Trophoblast cell (in vitro differentiated cells and primary cell): ENCODE measurements around the gene CCR6.

Experiments
- DNase-seq, 2 donors: peaks; one replicate each; pipeline ENCODE4 v3.0.0-alpha.2; 2016
- H2AFZ ChIP-seq: 2 replicates; pipeline ENCODE4 v1.6.1; 2013; ENCODE audit warnings: low read length, moderate library complexity, mild to moderate bottlenecking; ENCODE audit not compliant: insufficient read depth, poor library complexity
- H2AK5ac ChIP-seq: 2 replicates; pipeline ENCODE4 v1.6.1; 2013; ENCODE audit warnings: mild to moderate bottlenecking, low read length
- H2BK120ac ChIP-seq: 2 replicates; pipeline ENCODE4 v1.6.1; 2013; ENCODE audit warnings: low read length, mild to moderate bottlenecking, moderate library complexity; ENCODE audit not compliant: insufficient read depth, poor library complexity
- H2BK12ac ChIP-seq: 2 replicates; pipeline ENCODE4 v1.6.1; 2013; ENCODE audit warnings: mild to moderate bottlenecking, low read length, moderate library complexity
- H2BK5ac ChIP-seq: 2 replicates; pipeline ENCODE4 v1.6.1; 2013; ENCODE audit warnings: low read length, low read depth, moderate library complexity, mild to moderate bottlenecking; ENCODE audit not compliant: poor library complexity
- H3K14ac ChIP-seq: 2 replicates; pipeline ENCODE4 v1.6.1; 2013; ENCODE audit warnings: mild to moderate bottlenecking, low read length
- H3K18ac ChIP-seq: 2 replicates; pipeline ENCODE4 v1.6.1; 2013; ENCODE audit warnings: mild to moderate bottlenecking, low read length
- H3K23ac ChIP-seq: 2 replicates; pipeline ENCODE4 v1.6.1; 2013; ENCODE audit warnings: low read length
- H3K27ac ChIP-seq: 2 replicates; pipeline ENCODE4 v1.5.1; 2013; ENCODE audit warnings: low read depth, mild to moderate bottlenecking, inconsistent platforms, low read length, moderate library complexity
- H3K27me3 ChIP-seq: 2 replicates; pipeline ENCODE4 v1.6.1; 2013; ENCODE audit warnings: inconsistent platforms, mild to moderate bottlenecking, low read length, moderate library complexity; ENCODE audit not compliant: insufficient read depth
- H3K36me3 ChIP-seq, 2 experiments: 1 replicate in 1 of 2; 2 replicates in 1 of 2; pipeline ENCODE4 v1.6.1; 2013; ENCODE audit warnings: low read length in 2 of 2, mild to moderate bottlenecking in 2 of 2, moderate library complexity in 1 of 2; ENCODE audit not compliant: insufficient read depth in 2 of 2, control insufficient read depth in 1 of 2
- H3K4ac ChIP-seq: 2 replicates; pipeline ENCODE4 v1.6.1; 2013; ENCODE audit warnings: low read depth, mild to moderate bottlenecking, low read length, moderate library complexity
- H3K4me1 ChIP-seq, 2 experiments: 1 replicate in 1 of 2; 2 replicates in 1 of 2; pipeline ENCODE4 v1.6.1; 2013; ENCODE audit warnings: low read length in 2 of 2, mild to moderate bottlenecking in 2 of 2, moderate library complexity in 1 of 2; ENCODE audit not compliant: insufficient read depth in 2 of 2, control insufficient read depth in 1 of 2
- H3K4me2 ChIP-seq: 2 replicates; pipeline ENCODE4 v1.6.1; 2013; ENCODE audit warnings: inconsistent platforms, mild to moderate bottlenecking, low read length, moderate library complexity
- H3K4me3 ChIP-seq: 2 replicates; pipeline ENCODE4 v1.5.1; 2013; ENCODE audit warnings: mild to moderate bottlenecking, low read depth, low read length, inconsistent platforms
- H3K79me1 ChIP-seq: one replicate; pipeline ENCODE4 v1.6.1; 2013; ENCODE audit warnings: low read length
- H3K79me2 ChIP-seq: 2 replicates; pipeline ENCODE4 v1.6.1; 2013; ENCODE audit warnings: low read length, mild to moderate bottlenecking; ENCODE audit not compliant: control insufficient read depth, insufficient read depth, poor library complexity
- H3K9ac ChIP-seq: 2 replicates; pipeline ENCODE4 v1.6.1; 2013; ENCODE audit warnings: mild to moderate bottlenecking, low read length
- H3K9me3 ChIP-seq: 2 replicates; pipeline ENCODE4 v1.6.1; 2013; ENCODE audit warnings: low read depth, mild to moderate bottlenecking, control low read depth, inconsistent platforms, low read length; ENCODE audit not compliant: insufficient read depth
- H4K12ac ChIP-seq: 2 replicates; pipeline ENCODE4 v1.6.1; 2013; ENCODE audit warnings: low read depth, mild to moderate bottlenecking, low read length, moderate library complexity
- H4K8ac ChIP-seq: 2 replicates; pipeline ENCODE4 v1.6.1; 2013; ENCODE audit warnings: low read depth, mild to moderate bottlenecking, low read length, moderate library complexity
- H4K91ac ChIP-seq: one replicate; pipeline ENCODE4 v1.6.1; 2013; ENCODE audit warnings: low read depth, mild to moderate bottlenecking, low read length, moderate library complexity
- WGBS: extraction: QIAGEN DNeasy Blood & Tissue Kit; methylation state at CpG from one replicate; pipeline ENCODE4 v1.1.7; 2013; ENCODE audit warnings: missing lambda C conversion rate; ENCODE audit not compliant: insufficient read length, insufficient coverage; ENCODE audit errors: extremely low coverage; 5-methylcytosine and 5-hydroxymethylcytosine counted together

The CCR6 gene

GRCh38 chr6:167125410-167125809 is 2.5 kb downstream of the CCR6 start:
- Histone ChIP-seq H4K91ac (no peak overlapping the region), H3K9me3 (no peaks in the 10 kb centered on the region), H4K8ac (no peak overlapping the region), H3K23ac (no peak overlapping the region), H3K79me1 (no peaks in the 10 kb centered on the region), H3K4me1 (no peaks in the 10 kb centered on the region), H3K79me2 (no peaks in the 10 kb centered on the region), H2AK5ac (no peak overlapping the region), H4K12ac (no peak overlapping the region), H2AFZ (no peak overlapping the region), H3K4ac (no peak overlapping the region), H3K18ac (no peak overlapping the region), H3K14ac (no peak overlapping the region), H3K9ac (no peak overlapping the region), H3K27ac (no peak overlapping the region), H2BK120ac (no peak overlapping the region), H3K4me3 (no peak overlapping the region), H2BK12ac (no peak overlapping the region), H3K36me3 (no peaks in the 10 kb centered on the region), H3K4me2 (no peak overlapping the region), H2BK5ac (no peak overlapping the region), H3K27me3 (no peaks in the 10 kb centered on the region)
- DNase-seq: no peak
- WGBS: no CpG with 5 or more reads among the region's 4 CpGs

- H3K4me1 ChIP-seq: no peaks in the 10 kb centered on the region
These were observed 3.0 kb downstream of the CCR6 start for GRCh38 chr6:167125855-167126349.

DNA sequence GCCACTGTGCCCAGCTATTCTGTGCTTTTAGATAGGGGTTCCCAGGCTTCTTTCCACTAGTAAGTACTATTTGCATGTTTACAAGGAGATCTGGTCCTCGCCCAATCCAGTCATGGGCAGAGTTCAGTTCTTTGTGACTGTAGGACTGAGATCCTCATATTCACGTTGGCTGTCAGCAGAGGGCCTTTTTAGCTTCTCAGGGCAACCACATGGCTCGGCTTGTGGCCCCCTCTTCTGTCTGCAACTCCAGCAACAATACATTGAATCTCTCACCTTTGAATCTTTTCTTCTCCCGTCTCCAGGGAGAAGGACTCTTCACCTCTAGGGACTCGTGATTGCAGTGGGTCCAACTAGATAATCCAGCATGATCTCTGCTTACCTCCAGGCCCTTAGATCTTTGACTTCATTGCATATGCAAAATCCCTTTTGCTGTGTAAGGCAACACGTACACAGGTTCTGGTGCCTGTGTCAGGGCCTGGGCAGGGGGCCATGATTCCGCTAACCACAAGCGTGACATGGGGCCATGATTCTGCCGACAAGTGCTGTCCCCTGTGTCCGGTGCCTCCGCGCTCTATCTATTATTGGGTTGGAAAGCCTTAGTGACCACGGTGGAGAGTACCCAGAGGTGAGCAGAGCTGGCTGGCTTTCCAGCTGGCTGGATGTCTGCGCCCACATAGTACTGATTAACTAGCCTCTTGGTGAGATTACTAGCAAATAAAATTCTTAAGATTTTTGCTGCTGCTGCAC is 5.1 kb downstream of the CCR6 start:
- Histone ChIP-seq H2BK120ac (no peak overlapping the region), H3K9ac (no peak overlapping the region), H3K79me2 (no peaks in the 10 kb centered on the region), H3K27me3 (no peaks in the 10 kb centered on the region), H3K4me2 (no peak overlapping the region), H4K91ac (no peak overlapping the region), H2BK5ac (no peak overlapping the region), H2AFZ (no peak overlapping the region), H3K27ac (no peak overlapping the region), H2AK5ac (no peak overlapping the region), H3K4me3 (no peak overlapping the region), H3K79me1 (no peaks in the 10 kb centered on the region), H3K4me1 (no peaks in the 10 kb centered on the region), H3K23ac (no peak overlapping the region), H3K36me3 (no peaks in the 10 kb centered on the region), H4K8ac (no peak overlapping the region), H3K9me3 (no peaks in the 10 kb centered on the region), H3K14ac (no peak overlapping the region), H4K12ac (no peak overlapping the region), H3K18ac (no peak overlapping the region), H3K4ac (no peak overlapping the region), H2BK12ac (no peak overlapping the region)
- no peak for DNase-seq
- no CpG with 5 or more reads among the region's 14 CpGs for WGBS

More at GRCh38 chr6:167125855-167126349, 3.0 kb downstream of the CCR6 start:
- no peak for DNase-seq
- no peak overlapping the region for H3K18ac ChIP-seq
- no peak overlapping the region for H3K9ac ChIP-seq
- H3K27me3 ChIP-seq: no peaks in the 10 kb centered on the region
- no peak overlapping the region for H4K12ac ChIP-seq
- no peak overlapping the region for H3K4me2 ChIP-seq
- no peak overlapping the region for H3K4ac ChIP-seq
- H4K91ac ChIP-seq: no peak overlapping the region
- H3K36me3 ChIP-seq: no peaks in the 10 kb centered on the region
- no peaks in the 10 kb centered on the region for H3K9me3 ChIP-seq
- H2BK12ac ChIP-seq: no peak overlapping the region
- no peak overlapping the region for H2BK5ac ChIP-seq
- no peak overlapping the region for H2AK5ac ChIP-seq
- H3K79me2 ChIP-seq: no peaks in the 10 kb centered on the region
- WGBS: no CpG with 5 or more reads among the region's 3 CpGs
- H3K4me3 ChIP-seq: no peak overlapping the region
- no peak overlapping the region for H3K23ac ChIP-seq
- no peak overlapping the region for H3K27ac ChIP-seq
- H4K8ac ChIP-seq: no peak overlapping the region
- no peak overlapping the region for H3K14ac ChIP-seq
- no peak overlapping the region for H2BK120ac ChIP-seq
- H2AFZ ChIP-seq: no peak overlapping the region
- no peaks in the 10 kb centered on the region for H3K79me1 ChIP-seq

DNA sequence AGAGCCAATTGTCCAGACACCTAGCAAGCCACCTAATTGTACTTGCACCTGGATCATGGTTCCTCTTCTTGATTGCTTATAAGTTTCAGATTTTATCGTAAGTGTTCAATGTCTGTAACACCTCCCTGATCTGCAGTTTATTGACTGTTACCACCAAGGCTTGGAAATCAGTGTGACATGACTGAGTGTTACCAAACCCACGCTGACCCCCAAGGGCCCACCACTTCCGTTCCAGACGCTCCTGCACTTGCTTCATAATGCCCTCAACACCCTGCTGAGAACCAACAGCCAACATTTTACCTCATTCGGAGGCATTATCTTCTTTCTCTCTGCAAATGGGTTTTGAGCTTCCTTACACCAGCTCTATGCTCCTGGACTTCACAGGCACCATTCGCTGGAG is 6.3 kb downstream of the CCR6 start:
- WGBS: no CpG with 5 or more reads among the region's 6 CpGs
- no peak overlapping the region for H2BK120ac ChIP-seq
- H3K36me3 ChIP-seq: no peaks in the 10 kb centered on the region
- no peaks in the 10 kb centered on the region for H3K9me3 ChIP-seq
- no peak overlapping the region for H3K4me3 ChIP-seq
- H2BK12ac ChIP-seq: no peak overlapping the region
- no peaks in the 10 kb centered on the region for H3K27me3 ChIP-seq
- no peak overlapping the region for H4K12ac ChIP-seq
- H3K79me1 ChIP-seq: no peaks in the 10 kb centered on the region
- H3K4me1 ChIP-seq: no peaks in the 10 kb centered on the region
- no peak overlapping the region for H3K14ac ChIP-seq
- no peak overlapping the region for H3K27ac ChIP-seq
- no peak for DNase-seq
- H4K91ac ChIP-seq: no peak overlapping the region
- H3K4ac ChIP-seq: no peak overlapping the region
- no peak overlapping the region for H3K23ac ChIP-seq
- H4K8ac ChIP-seq: no peak overlapping the region
- H2AFZ ChIP-seq: no peak overlapping the region
- H3K9ac ChIP-seq: no peak overlapping the region
- H3K18ac ChIP-seq: no peak overlapping the region
- no peak overlapping the region for H2BK5ac ChIP-seq
- no peaks in the 10 kb centered on the region for H3K79me2 ChIP-seq
- no peak overlapping the region for H2AK5ac ChIP-seq
- no peak overlapping the region for H3K4me2 ChIP-seq
